MCF 10A (cell line): Measurements from ENCODE around the gene SLC39A10. TPM values are rescaled to one million over a fixed set of nuclear protein-coding genes. Genes with fewer than 3 reads are reported as not detected.

ENCODE experiments used
- BruUV-seq: library from RNA; stranded (reverse); fragments of 400-500 nt; replicated peaks from 2 replicates; lab custom pipeline; 2021; lab: Mats Ljungman, UMichigan
- CTCF ChIA-PET: fragments of 300-600 bp; sonication (Branson Sonifier 250); formaldehyde crosslinking; extraction: SDS; loops from one replicate; lab custom pipeline; 2021; ENCODE audit warnings: antibody characterized with exemption, inconsistent platforms; lab: Yijun Ruan, JAX
- POLR2A ChIA-PET: fragments of 300-600, 350-650 bp; sonication (Branson Sonifier 250); formaldehyde crosslinking; extraction: SDS; loops from one replicate; lab custom pipeline; 2020; ENCODE audit warnings: antibody characterized with exemption, inconsistent platforms; lab: Yijun Ruan, JAX
- DNase-seq: peaks from one replicate; pipeline ENCODE4 v3.0.0-alpha.2; 2018; ENCODE audit not compliant: unreplicated experiment
- H3K27ac Mint-ChIP-seq: one replicate; pipeline ENCODE4 v1.8.0; 2022; ENCODE audit warnings: mild to moderate bottlenecking, low read depth, mixed read lengths; ENCODE audit not compliant: unreplicated experiment
- H3K27me3 Mint-ChIP-seq: one replicate; pipeline ENCODE4 v1.8.0; 2022; ENCODE audit warnings: mixed read lengths; ENCODE audit not compliant: insufficient read depth, unreplicated experiment
- H3K36me3 Mint-ChIP-seq: one replicate; pipeline ENCODE4 v1.8.0; 2022; ENCODE audit warnings: mild to moderate bottlenecking, moderate library complexity, mixed read lengths; ENCODE audit not compliant: insufficient read depth, unreplicated experiment
- H3K4me1 Mint-ChIP-seq: one replicate; pipeline ENCODE4 v1.8.0; 2022; ENCODE audit warnings: mixed read lengths; ENCODE audit not compliant: insufficient read depth, unreplicated experiment
- H3K4me3 Mint-ChIP-seq: one replicate; pipeline ENCODE4 v1.8.0; 2022; ENCODE audit warnings: mild to moderate bottlenecking, moderate library complexity, mixed read lengths; ENCODE audit not compliant: unreplicated experiment
- H3K9me3 Mint-ChIP-seq: one replicate; pipeline ENCODE4 v1.8.0; 2022; ENCODE audit warnings: mixed read lengths; ENCODE audit not compliant: unreplicated experiment
- CTCF ChIP-seq: fragments of 200-600 bp; IDR thresholded peaks from one replicate; pipeline ENCODE4 v1.8.0; 2022; ENCODE audit warnings: antibody characterized with exemption, mild to moderate bottlenecking; ENCODE audit not compliant: unreplicated experiment
- intact Hi-C: fragments of 100-400 bp; cut with micrococcal nuclease; formaldehyde crosslinking; loops from 2 replicates; pipeline ENCODE4 v1.14.1; 2022
- total RNA-seq: library from RNA; stranded (reverse); gene quantifications from 2 replicates; pipeline ENCODE4 v1.2.3, GENCODE V29; 2022

SLC39A10 gene
- total RNA-seq, 1 experiment from 2014 or later = 59.8 TPM

- POLR2A ChIA-PET = no interaction called here
- no peak for TF ChIP-seq CTCF
- Mint-ChIP-seq H3K4me1 (peaks cover 24% of the 10 kb centered on the region), H3K27ac (no peak overlapping the region), H3K27me3 (no peaks in the 10 kb centered on the region), H3K9me3 (peaks cover 31% of the 10 kb centered on the region), H3K4me3 (no peak overlapping the region), H3K36me3 (peaks cover 17% of the 10 kb centered on the region)
- no peak for DNase-seq
- intact Hi-C loops = no loop called here
- no TSS peak for BruUV-seq
- CTCF ChIA-PET = no interaction called here
Measured at GRCh38 chr2:195694553-195694952, 37.5 kb downstream of the SLC39A10 start.

GRCh38 chr2:195695002-195695631 lies 38.1 kb downstream of the SLC39A10 start:
- intact Hi-C loops = no loop called here
- DNase-seq = no peak
- Mint-ChIP-seq H3K4me1 (peaks cover 24% of the 10 kb centered on the region), H3K27me3 (no peaks in the 10 kb centered on the region), H3K36me3 (peaks cover 12% of the 10 kb centered on the region), H3K9me3 (peaks cover 37% of the 10 kb centered on the region), H3K27ac (no peak overlapping the region), H3K4me3 (no peak overlapping the region)
- no TSS peak for BruUV-seq
- ChIA-PET CTCF (no interaction called here), POLR2A (no interaction called here)
- TF ChIP-seq CTCF = no peak

- H3K27ac Mint-ChIP-seq = no peak overlapping the region
- ChIA-PET CTCF (interaction anchor here (0.7 kb wide), 1 partner anchor 727 kb away, joined by 3 read pairs; no protein-coding TSS in a partner anchor), POLR2A (no interaction called here)
- DNase-seq = no peak
- intact Hi-C loops = no loop called here
- TF ChIP-seq CTCF = no peak
- H3K36me3 Mint-ChIP-seq = peaks cover 12% of the 10 kb centered on the region
- H3K9me3 Mint-ChIP-seq = peaks cover 37% of the 10 kb centered on the region
- no peaks in the 10 kb centered on the region for H3K27me3 Mint-ChIP-seq
- H3K4me1 Mint-ChIP-seq = peaks cover 24% of the 10 kb centered on the region
- no TSS peak for BruUV-seq
- no peak overlapping the region for H3K4me3 Mint-ChIP-seq
Measured at GRCh38 chr2:195696012-195696411, 39.0 kb downstream of the SLC39A10 start.

- no peak overlapping the region for H3K27ac Mint-ChIP-seq
- ChIA-PET CTCF (no interaction called here), POLR2A (no interaction called here)
- peaks cover 30% of the 10 kb centered on the region for H3K9me3 Mint-ChIP-seq
- peaks cover 21% of the 10 kb centered on the region for H3K4me1 Mint-ChIP-seq
- intact Hi-C loops = no loop called here
- no peaks in the 10 kb centered on the region for H3K27me3 Mint-ChIP-seq
- DNase-seq = no peak
- no TSS peak for BruUV-seq
- TF ChIP-seq CTCF = no peak
- no peak overlapping the region for H3K4me3 Mint-ChIP-seq
- peaks cover 12% of the 10 kb centered on the region for H3K36me3 Mint-ChIP-seq
Measured at GRCh38 chr2:195697681-195698220, 40.7 kb downstream of the SLC39A10 start.
